ENCODE data around the gene PAN2. TPM values are rescaled to one million over a fixed set of nuclear protein-coding genes. Genes with fewer than 3 reads are reported as not detected.

The PAN2 gene, protein sequence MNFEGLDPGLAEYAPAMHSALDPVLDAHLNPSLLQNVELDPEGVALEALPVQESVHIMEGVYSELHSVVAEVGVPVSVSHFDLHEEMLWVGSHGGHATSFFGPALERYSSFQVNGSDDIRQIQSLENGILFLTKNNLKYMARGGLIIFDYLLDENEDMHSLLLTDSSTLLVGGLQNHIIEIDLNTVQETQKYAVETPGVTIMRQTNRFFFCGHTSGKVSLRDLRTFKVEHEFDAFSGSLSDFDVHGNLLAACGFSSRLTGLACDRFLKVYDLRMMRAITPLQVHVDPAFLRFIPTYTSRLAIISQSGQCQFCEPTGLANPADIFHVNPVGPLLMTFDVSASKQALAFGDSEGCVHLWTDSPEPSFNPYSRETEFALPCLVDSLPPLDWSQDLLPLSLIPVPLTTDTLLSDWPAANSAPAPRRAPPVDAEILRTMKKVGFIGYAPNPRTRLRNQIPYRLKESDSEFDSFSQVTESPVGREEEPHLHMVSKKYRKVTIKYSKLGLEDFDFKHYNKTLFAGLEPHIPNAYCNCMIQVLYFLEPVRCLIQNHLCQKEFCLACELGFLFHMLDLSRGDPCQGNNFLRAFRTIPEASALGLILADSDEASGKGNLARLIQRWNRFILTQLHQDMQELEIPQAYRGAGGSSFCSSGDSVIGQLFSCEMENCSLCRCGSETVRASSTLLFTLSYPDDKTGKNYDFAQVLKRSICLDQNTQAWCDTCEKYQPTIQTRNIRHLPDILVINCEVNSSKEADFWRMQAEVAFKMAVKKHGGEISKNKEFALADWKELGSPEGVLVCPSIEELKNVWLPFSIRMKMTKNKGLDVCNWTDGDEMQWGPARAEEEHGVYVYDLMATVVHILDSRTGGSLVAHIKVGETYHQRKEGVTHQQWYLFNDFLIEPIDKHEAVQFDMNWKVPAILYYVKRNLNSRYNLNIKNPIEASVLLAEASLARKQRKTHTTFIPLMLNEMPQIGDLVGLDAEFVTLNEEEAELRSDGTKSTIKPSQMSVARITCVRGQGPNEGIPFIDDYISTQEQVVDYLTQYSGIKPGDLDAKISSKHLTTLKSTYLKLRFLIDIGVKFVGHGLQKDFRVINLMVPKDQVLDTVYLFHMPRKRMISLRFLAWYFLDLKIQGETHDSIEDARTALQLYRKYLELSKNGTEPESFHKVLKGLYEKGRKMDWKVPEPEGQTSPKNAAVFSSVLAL
- total RNA-seq, result 100 to 1,000 TPM in 3 of 4 donors, 10 to 100 TPM in 1; 95.7 to 148 (median 134) TPM

DNA sequence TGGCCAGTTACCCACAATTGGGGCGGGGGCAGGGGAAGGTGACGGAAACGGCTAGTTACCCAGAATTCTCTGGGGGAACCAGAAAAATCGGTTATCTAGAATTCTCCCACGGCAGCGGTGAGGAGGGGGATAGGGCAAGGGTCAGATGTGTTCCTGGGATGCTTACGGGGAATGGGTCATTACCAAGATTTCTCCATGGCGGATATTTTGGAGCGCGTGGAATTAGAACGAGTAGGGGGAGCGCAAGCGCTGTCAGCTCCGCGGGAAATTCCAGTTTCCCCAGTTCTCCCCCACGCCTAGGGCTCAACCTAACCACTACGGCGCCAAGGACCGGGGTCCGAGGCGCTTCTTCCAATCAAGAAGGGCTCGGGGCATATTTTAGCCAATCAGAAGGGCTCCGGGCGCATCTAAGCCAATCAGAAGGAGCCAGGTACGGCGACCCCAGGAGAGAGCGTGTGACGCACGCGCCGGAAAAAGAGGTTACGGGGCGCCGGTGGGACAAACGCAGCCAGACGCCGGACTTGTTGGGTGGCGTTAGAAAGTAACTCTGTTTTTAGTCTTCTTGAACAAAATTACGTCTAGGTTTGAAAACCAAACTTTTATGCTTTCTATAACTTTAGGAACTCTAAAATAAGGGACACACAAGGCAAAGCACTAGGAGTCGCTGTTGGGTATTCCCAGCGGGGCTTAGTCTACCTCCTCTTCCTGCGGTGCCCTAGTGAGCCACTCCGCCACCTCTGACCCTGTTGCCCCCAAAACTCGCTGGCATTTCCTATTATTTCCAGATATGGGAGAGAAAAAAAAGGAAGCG lies at the start of gene PAN2:
Gene PAN2, minus strand, starts transcription at position 322 of the 811 bp plus-strand sequence. CDS start 906 bp downstream, outside the sequence.
- H3K4me3 ChIP-seq (replicated peaks in 1 of 3), result peak within 1 kb of the TSS; percentile 41 to 76 (median 52)
- H3K36me3 ChIP-seq, result no peaks in the 10 kb centered on the region
- peak; percentile 97 to 98 for DNase-seq
- no peaks in the 10 kb centered on the region for H3K27me3 ChIP-seq
- H3K9me3 ChIP-seq, result no peaks in the 10 kb centered on the region
- peaks cover 8 to 19% of the 10 kb centered on the region in 2 donors for H3K4me1 ChIP-seq
- WGBS, 2 donors, result 0 to 1% methylated on average over 31 to 45 of the region's 45 CpGs
- TF ChIP-seq, protein P1, sequence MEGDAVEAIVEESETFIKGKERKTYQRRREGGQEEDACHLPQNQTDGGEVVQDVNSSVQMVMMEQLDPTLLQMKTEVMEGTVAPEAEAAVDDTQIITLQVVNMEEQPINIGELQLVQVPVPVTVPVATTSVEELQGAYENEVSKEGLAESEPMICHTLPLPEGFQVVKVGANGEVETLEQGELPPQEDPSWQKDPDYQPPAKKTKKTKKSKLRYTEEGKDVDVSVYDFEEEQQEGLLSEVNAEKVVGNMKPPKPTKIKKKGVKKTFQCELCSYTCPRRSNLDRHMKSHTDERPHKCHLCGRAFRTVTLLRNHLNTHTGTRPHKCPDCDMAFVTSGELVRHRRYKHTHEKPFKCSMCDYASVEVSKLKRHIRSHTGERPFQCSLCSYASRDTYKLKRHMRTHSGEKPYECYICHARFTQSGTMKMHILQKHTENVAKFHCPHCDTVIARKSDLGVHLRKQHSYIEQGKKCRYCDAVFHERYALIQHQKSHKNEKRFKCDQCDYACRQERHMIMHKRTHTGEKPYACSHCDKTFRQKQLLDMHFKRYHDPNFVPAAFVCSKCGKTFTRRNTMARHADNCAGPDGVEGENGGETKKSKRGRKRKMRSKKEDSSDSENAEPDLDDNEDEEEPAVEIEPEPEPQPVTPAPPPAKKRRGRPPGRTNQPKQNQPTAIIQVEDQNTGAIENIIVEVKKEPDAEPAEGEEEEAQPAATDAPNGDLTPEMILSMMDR (IDR thresholded peaks at IDR 0.05), result peak; percentile 12 to 56 (median 40)
- TF ChIP-seq POLR2A (IDR thresholded peaks at IDR 0.05), result peak in 1 of 2 donors; percentile 90
- peak within 1 kb of the TSS; percentile 93 to 97 (median 96) for H3K27ac ChIP-seq
- intact Hi-C loops (cut with DNase I), result loop anchor here (10.0 kb wide), 1 partner anchor 131 kb away; the partner anchor contains the start of gene SPRYD4

DNA sequence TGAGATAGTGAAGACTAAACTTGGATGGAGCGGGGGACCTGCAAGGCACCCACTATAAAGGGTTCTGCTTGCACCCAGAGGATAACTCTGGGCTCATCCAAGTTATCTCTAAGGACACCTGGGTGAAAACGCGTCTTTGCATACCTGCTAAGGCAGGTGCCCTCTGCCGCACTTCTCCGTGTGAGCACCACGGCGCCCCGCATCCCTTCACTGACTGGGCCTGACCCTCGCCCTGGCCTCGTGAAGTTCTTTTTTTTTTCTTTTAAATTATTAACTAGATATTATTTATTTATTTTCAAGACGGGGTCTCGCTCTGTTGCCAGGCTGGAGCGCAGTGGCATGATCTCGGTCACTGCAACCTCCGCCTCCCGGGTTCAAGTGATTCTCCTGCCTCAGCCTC lies 48.8 kb upstream of the PAN2 start:
- H3K4me1 ChIP-seq, result no peaks in the 10 kb centered on the region
- H3K4me3 ChIP-seq (replicated peaks in 1 of 3), result no peak overlapping the region
- 96 to 97% methylated on average over 16 of the region's 16 CpGs for WGBS, 2 donors
- intact Hi-C loops (cut with DNase I), result no loop called here
- DNase-seq, result no peak
- H3K27me3 ChIP-seq, result no peaks in the 10 kb centered on the region
- no peaks in the 10 kb centered on the region for H3K9me3 ChIP-seq
- H3K27ac ChIP-seq, result no peak overlapping the region
- TF ChIP-seq POLR2A (IDR thresholded peaks at IDR 0.05), result no peak
- TF ChIP-seq, protein P1 (IDR thresholded peaks at IDR 0.05), result no peak
- H3K36me3 ChIP-seq, result no peaks in the 10 kb centered on the region

DNA sequence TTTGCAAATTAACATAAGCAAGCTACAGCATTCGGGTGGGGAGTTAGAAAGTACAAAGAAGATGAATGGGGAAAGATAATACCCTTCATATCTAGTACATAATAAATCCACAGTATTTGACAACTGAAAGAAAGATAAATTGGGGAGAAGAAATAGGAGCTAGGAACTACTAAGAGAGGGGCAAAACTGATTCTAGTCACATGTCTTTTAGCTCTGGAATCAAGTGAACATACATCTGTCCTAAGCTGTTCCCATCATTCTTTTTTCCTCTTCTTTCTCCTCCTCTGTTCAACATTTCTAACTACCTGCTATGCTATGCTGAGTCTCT lies 44.2 kb upstream of the PAN2 start:
- H3K4me1 ChIP-seq, result no peaks in the 10 kb centered on the region
- no peak overlapping the region for H3K4me3 ChIP-seq (replicated peaks in 1 of 3)
- 58 to 61% methylated on average over 1 of the region's 1 CpG for WGBS, 2 donors
- no peaks in the 10 kb centered on the region for H3K36me3 ChIP-seq
- TF ChIP-seq POLR2A (IDR thresholded peaks at IDR 0.05), result no peak
- TF ChIP-seq, protein P1 (IDR thresholded peaks at IDR 0.05), result no peak
- no peak for DNase-seq
- H3K27me3 ChIP-seq, result no peaks in the 10 kb centered on the region
- no peaks in the 10 kb centered on the region for H3K9me3 ChIP-seq
- intact Hi-C loops (cut with DNase I), result no loop called here
- no peak overlapping the region for H3K27ac ChIP-seq

DNA sequence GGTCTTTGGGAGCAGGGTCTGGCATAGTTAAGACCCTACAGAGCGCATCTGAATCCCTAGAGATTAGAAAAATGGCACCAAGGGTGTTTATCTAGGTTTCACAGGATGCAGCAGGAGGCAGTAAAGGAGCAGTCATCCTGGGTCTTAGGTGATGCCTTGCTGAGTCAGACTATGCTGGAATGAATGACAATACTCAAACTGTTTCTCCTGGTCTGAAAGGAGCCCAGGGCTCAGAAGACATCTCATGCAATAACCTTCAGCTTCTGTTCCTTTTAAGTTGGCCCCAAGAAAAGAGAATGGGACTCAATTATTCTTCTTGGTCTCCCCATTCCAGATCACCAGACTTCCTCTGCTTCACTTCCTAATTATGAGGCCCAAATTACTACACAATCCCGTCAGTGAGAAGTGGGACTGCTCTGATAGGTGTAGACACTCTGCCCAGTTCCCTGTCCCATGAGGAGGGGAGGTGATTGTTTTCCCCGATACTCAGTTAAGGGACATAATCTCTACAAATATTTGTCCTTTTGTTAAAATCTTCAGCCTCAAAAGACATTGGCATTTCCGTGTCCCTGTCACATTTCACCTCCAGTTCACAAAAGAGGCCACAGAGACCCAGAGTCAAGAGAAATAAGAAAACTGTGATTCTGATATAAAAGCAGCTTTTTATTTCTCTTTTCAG lies 43.6 kb upstream of the PAN2 start:
- Histone ChIP-seq H3K4me3 (replicated peaks in 1 of 3) (no peak overlapping the region), H3K27me3 (no peaks in the 10 kb centered on the region), H3K9me3 (no peaks in the 10 kb centered on the region), H3K4me1 (no peaks in the 10 kb centered on the region), H3K36me3 (no peaks in the 10 kb centered on the region), H3K27ac (no peak overlapping the region)
- no peak for DNase-seq
- intact Hi-C loops (cut with DNase I), result no loop called here
- 67 to 80% methylated on average over 4 of the region's 4 CpGs for WGBS, 2 donors
- no peak for TF ChIP-seq POLR2A (IDR thresholded peaks at IDR 0.05)
- TF ChIP-seq, protein P1 (IDR thresholded peaks at IDR 0.05), result no peak

All from thyroid gland (tissue), 4 donors.